GM12878 (cell line): Measurements from ENCODE around the gene KLF14. TPM values are rescaled to one million over a fixed set of nuclear protein-coding genes. Genes with fewer than 3 reads are reported as not detected.

ENCODE experiments used
- ATAC-seq: fragments of 200-7000 bp; cut with Tn5 transposase; 3 replicates; pipeline ENCODE4 v1.9.1; 2020; ENCODE audit warnings: mild to moderate bottlenecking, moderate library complexity
- BruUV-seq: library from RNA; stranded (reverse); fragments of 400-500 nt; replicated peaks from 2 replicates; lab custom pipeline; 2021; lab: Mats Ljungman, UMichigan
- CTCF ChIA-PET: fragments of 300-600 bp; sonication (Branson Sonifier 250); formaldehyde crosslinking; extraction: SDS; loops from one replicate; lab custom pipeline; 2021; ENCODE audit warnings: inconsistent platforms; lab: Yijun Ruan, JAX
- POLR2A ChIA-PET: fragments of 350-600 bp; formaldehyde crosslinking; extraction: SDS; loops from one replicate; lab custom pipeline; 2021; ENCODE audit warnings: inconsistent platforms; lab: Charles Lee
- RAD21 ChIA-PET: fragments of 300-600 bp; sonication (Branson Sonifier 250); formaldehyde crosslinking; loops from one replicate; lab custom pipeline; 2023; ENCODE audit warnings: antibody characterized with exemption; ENCODE audit not compliant: unreplicated experiment; lab: Charles Lee
- SMC1A ChIA-PET: fragments of 300-600 bp; sonication (Branson Sonifier 250); formaldehyde crosslinking; loops from one replicate; lab custom pipeline; 2023; ENCODE audit not compliant: unreplicated experiment, uncharacterized antibody; lab: Charles Lee
- DNase-seq: peaks from one replicate; pipeline ENCODE4 v3.0.0-alpha.2; 2011; ENCODE audit warnings: low read depth, low spot score
- FAIRE-seq: peaks from 3 replicates; lab custom pipeline; 2011; peaks lifted over from hg19 to GRCh38; lab: Jason Lieb, UNC
- H2AFZ ChIP-seq: 2 replicates; pipeline ENCODE4 v1.6.0; 2011; ENCODE audit warnings: low read depth, low read length, control low read depth; ENCODE audit not compliant: control insufficient read depth
- H3K27ac ChIP-seq: 2 replicates; pipeline ENCODE4 v1.5.1; 2011; ENCODE audit warnings: control low read depth; ENCODE audit not compliant: control insufficient read depth, insufficient read depth
- H3K27me3 ChIP-seq, 2 experiments: replicated peaks in 1 of 2; 2 replicates each; pipeline versions ENCODE4 v1.6.0 to v1.6.1; 2011; ENCODE audit warnings: low read length in 1 of 2; ENCODE audit not compliant: control insufficient read depth in 2 of 2, insufficient read depth in 2 of 2
- H3K36me3 ChIP-seq, 2 experiments: 2 replicates each; pipeline ENCODE4 v1.5.1; 2011; ENCODE audit warnings: low read length in 1 of 2; ENCODE audit not compliant: control insufficient read depth in 2 of 2, insufficient read depth in 2 of 2
- H3K4me1 ChIP-seq: 2 replicates; pipeline ENCODE4 v1.6.1; 2011; ENCODE audit warnings: mild to moderate bottlenecking, low read length, moderate library complexity, mixed read lengths; ENCODE audit not compliant: control insufficient read depth, insufficient read depth
- H3K4me2 ChIP-seq: 2 replicates; pipeline ENCODE4 v1.6.0; 2011; ENCODE audit warnings: control low read depth; ENCODE audit not compliant: control insufficient read depth, insufficient read depth
- H3K4me3 ChIP-seq: fragments of 200-600 bp; sonication (generic); 2 replicates; pipeline ENCODE4 v1.5.1; 2016
- H3K79me2 ChIP-seq: 2 replicates; pipeline ENCODE4 v1.6.0; 2011; ENCODE audit warnings: low read length; ENCODE audit not compliant: control insufficient read depth, insufficient read depth
- H3K9ac ChIP-seq: 2 replicates; pipeline ENCODE4 v1.8.0; 2011; ENCODE audit warnings: low read length, control low read depth, mixed read lengths; ENCODE audit not compliant: control insufficient read depth, insufficient read depth
- H3K9me3 ChIP-seq: replicated peaks from 3 replicates; pipeline ENCODE4 v1.5.1; 2011; ENCODE audit warnings: mild to moderate bottlenecking, low read length; ENCODE audit not compliant: control insufficient read depth, insufficient read depth
- H4K20me1 ChIP-seq: 2 replicates; pipeline ENCODE4 v1.6.0; 2011; ENCODE audit not compliant: control insufficient read depth, insufficient read depth
- ASH2L ChIP-seq: fragments of 300-600, 200-600 bp; sonication (generic); IDR thresholded peaks from 2 replicates; pipeline ENCODE4 v1.6.1; 2017; ENCODE audit warnings: low read depth, mild to moderate bottlenecking, borderline replicate concordance
- CHD4 ChIP-seq: fragments of 200-600 bp; sonication (generic); IDR thresholded peaks from 2 replicates; pipeline ENCODE4 v1.6.1; 2016; ENCODE audit warnings: mild to moderate bottlenecking
- CREM ChIP-seq: IDR thresholded peaks from 2 replicates; pipeline ENCODE4 v1.6.1; 2014; ENCODE audit warnings: antibody characterized with exemption, low read depth
- IKZF2 ChIP-seq, 2 experiments: fragments of 450-650 bp; IDR thresholded peaks; 2 replicates each; pipeline ENCODE4 v1.6.1; 2017; ENCODE audit warnings: mild to moderate bottlenecking in 2 of 2, moderate library complexity in 2 of 2
- MXI1 ChIP-seq: fragments of 150-350 bp; IDR thresholded peaks from 2 replicates; pipeline ENCODE4 v1.6.1; 2011; ENCODE audit warnings: low read depth, mild to moderate bottlenecking, inconsistent platforms, low read length, improper control_type of control experiment
- MYB ChIP-seq: fragments of 150-350 bp; IDR thresholded peaks from 2 replicates; pipeline ENCODE4 v1.6.1; 2014; ENCODE audit warnings: mild to moderate bottlenecking, low read depth, low read length, borderline replicate concordance
- NR2C1 ChIP-seq: fragments of 450-650 bp; IDR thresholded peaks from 2 replicates; pipeline ENCODE4 v1.6.1; 2017; ENCODE audit warnings: antibody characterized with exemption, mild to moderate bottlenecking, moderate library complexity
- PKNOX1 ChIP-seq: fragments of 450-650 bp; IDR thresholded peaks from 2 replicates; pipeline ENCODE4 v1.6.1; 2016; ENCODE audit warnings: mild to moderate bottlenecking
- POLR2AphosphoS2 ChIP-seq: IDR thresholded peaks from 2 replicates; pipeline ENCODE4 v1.6.1; 2011; ENCODE audit warnings: low read depth, mild to moderate bottlenecking, low read length, improper control_type of control experiment, moderate library complexity
- RAD51 ChIP-seq: fragments of 450-650 bp; IDR thresholded peaks from 2 replicates; pipeline ENCODE4 v1.6.1; 2016; ENCODE audit warnings: moderate library complexity, mild to moderate bottlenecking, inconsistent platforms
- RCOR1 ChIP-seq: conservative IDR thresholded peaks from 2 replicates; pipeline ENCODE4 v1.6.1; 2012; ENCODE audit warnings: low read depth, low read length, improper control_type of control experiment
- TBL1XR1 ChIP-seq: IDR thresholded peaks from 2 replicates; pipeline ENCODE4 v1.6.1; 2012; ENCODE audit warnings: low read depth, low read length, improper control_type of control experiment
- ZNF24 ChIP-seq: fragments of 450-650 bp; IDR thresholded peaks from 2 replicates; pipeline ENCODE4 v1.6.1; 2017; ENCODE audit warnings: antibody characterized with exemption, mild to moderate bottlenecking
- WGBS: methylation state at CpG from one replicate; pipeline ENCODE4 v1.1.6; 2016; ENCODE audit warnings: low lambda C conversion rate; ENCODE audit not compliant: insufficient replicate concordance, insufficient coverage; ENCODE audit errors: missing lambda C conversion rate; 5-methylcytosine and 5-hydroxymethylcytosine counted together
- in situ Hi-C: fragments of 300-500 bp; cut with MboI; formaldehyde crosslinking; loops from 9 replicates; pipeline ENCODE4 v1.14.3; 2018; ENCODE audit warnings: mixed read lengths
- intact Hi-C: fragments of 100-400 bp; cut with micrococcal nuclease; formaldehyde crosslinking; loops from one replicate; pipeline ENCODE4 v1.14.2; 2022; ENCODE audit not compliant: unreplicated experiment
- polyA plus RNA-seq, 11 experiments: library from polyadenylated mRNA; depleted of rRNA in 4 of 11; unstranded in 6 of 11; stranded (reverse) in 5 of 11; fragments of >200 nt; fragmentation: Nextera tagmentation in 4 of 11; fragmentation: Illumina TruSeq in 1 of 11; extraction: Ambion mirVana in 4 of 11; extraction: Trizol in 1 of 11; gene quantifications; 1 replicate in 1 of 11; 2 replicates in 10 of 11; pipeline versions ENCODE4 v1.2.1 to v1.2.3, GENCODE V29; 2011 to 2016; ENCODE audit warnings: inconsistent platforms in 2 of 11, missing spikeins in 2 of 11, low read depth in 1 of 11
- total RNA-seq, 4 experiments: library from RNA; depleted of rRNA in 3 of 4; stranded (reverse); fragments of >200 nt in 3 of 4; fragmentation: Illumina TruSeq in 1 of 4; extraction: Trizol in 1 of 4; gene quantifications; 2 replicates each; pipeline versions ENCODE4 v1.2.1 to v1.2.3, GENCODE V29; 2013 to 2021
- TF ChIP-seq, protein P1 (sequence below), 3 experiments: IDR thresholded peaks in 2 of 3; conservative IDR thresholded peaks in 1 of 3; 2 replicates each; pipeline ENCODE4 v1.5.1; 2011; ENCODE audit warnings: low read depth in 3 of 3, low read length in 3 of 3, mild to moderate bottlenecking in 3 of 3, control low read depth in 2 of 3, moderate library complexity in 2 of 3, inconsistent platforms in 1 of 3, mixed read lengths in 1 of 3; ENCODE audit not compliant: control insufficient read depth in 2 of 3, insufficient read depth in 1 of 3; ENCODE audit errors: extremely low read depth in 1 of 3
- TF ChIP-seq, protein P2 (sequence below): fragments of 450-650 bp; IDR thresholded peaks from 2 replicates; pipeline ENCODE4 v1.6.1; 2018; ENCODE audit warnings: mild to moderate bottlenecking, low read depth, moderate library complexity; ENCODE audit not compliant: partially characterized antibody

KLF14 gene
- total and polyA plus RNA-seq, 10 of the 15 experiments (the other 5 are each of a cell fraction or from before 2014, with no cell fraction given): 0.06 TPM; not detected in 9

DNA sequence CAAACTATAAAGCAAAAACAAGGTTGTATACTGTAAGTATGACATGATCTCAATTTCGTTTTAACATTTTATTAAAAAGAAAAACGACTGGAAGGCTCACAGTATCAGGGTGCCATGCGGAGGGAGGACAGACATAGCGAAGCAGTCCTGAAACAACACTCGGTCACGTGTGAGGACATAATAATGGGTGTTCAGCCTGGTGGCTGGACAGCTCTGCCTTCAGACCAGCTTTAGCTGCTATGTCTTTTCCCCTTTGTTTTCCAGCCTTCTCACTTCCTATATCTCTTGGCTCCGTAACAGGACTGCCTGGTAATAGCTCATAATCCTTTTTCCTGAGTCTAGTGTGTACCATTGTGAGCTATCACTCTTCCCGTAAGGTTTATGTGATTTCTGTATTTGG, 18.4 kb upstream of the KLF14 start (continued):
- TF ChIP-seq, protein P1, sequence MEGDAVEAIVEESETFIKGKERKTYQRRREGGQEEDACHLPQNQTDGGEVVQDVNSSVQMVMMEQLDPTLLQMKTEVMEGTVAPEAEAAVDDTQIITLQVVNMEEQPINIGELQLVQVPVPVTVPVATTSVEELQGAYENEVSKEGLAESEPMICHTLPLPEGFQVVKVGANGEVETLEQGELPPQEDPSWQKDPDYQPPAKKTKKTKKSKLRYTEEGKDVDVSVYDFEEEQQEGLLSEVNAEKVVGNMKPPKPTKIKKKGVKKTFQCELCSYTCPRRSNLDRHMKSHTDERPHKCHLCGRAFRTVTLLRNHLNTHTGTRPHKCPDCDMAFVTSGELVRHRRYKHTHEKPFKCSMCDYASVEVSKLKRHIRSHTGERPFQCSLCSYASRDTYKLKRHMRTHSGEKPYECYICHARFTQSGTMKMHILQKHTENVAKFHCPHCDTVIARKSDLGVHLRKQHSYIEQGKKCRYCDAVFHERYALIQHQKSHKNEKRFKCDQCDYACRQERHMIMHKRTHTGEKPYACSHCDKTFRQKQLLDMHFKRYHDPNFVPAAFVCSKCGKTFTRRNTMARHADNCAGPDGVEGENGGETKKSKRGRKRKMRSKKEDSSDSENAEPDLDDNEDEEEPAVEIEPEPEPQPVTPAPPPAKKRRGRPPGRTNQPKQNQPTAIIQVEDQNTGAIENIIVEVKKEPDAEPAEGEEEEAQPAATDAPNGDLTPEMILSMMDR (IDR thresholded peaks at IDR 0.05 in 2 of 3, conservative IDR thresholded peaks at IDR 0.05 in 1 of 3; ENCODE audit: control insufficient read depth in 2 of 3, extremely low read depth in 1 of 3, insufficient read depth in 1 of 3, low read depth in 3 of 3, low read length in 3 of 3): no peak
- no peak for TF ChIP-seq CREM
- no peak for TF ChIP-seq TBL1XR1
- no peak for TF ChIP-seq MXI1
- TF ChIP-seq ZNF24: no peak
- no peak for TF ChIP-seq MYB
- TF ChIP-seq, protein P2, sequence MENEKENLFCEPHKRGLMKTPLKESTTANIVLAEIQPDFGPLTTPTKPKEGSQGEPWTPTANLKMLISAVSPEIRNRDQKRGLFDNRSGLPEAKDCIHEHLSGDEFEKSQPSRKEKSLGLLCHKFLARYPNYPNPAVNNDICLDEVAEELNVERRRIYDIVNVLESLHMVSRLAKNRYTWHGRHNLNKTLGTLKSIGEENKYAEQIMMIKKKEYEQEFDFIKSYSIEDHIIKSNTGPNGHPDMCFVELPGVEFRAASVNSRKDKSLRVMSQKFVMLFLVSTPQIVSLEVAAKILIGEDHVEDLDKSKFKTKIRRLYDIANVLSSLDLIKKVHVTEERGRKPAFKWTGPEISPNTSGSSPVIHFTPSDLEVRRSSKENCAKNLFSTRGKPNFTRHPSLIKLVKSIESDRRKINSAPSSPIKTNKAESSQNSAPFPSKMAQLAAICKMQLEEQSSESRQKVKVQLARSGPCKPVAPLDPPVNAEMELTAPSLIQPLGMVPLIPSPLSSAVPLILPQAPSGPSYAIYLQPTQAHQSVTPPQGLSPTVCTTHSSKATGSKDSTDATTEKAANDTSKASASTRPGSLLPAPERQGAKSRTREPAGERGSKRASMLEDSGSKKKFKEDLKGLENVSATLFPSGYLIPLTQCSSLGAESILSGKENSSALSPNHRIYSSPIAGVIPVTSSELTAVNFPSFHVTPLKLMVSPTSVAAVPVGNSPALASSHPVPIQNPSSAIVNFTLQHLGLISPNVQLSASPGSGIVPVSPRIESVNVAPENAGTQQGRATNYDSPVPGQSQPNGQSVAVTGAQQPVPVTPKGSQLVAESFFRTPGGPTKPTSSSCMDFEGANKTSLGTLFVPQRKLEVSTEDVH: no peak
- TF ChIP-seq CHD4: no peak
- TF ChIP-seq, all 136 proteins: peak for 0

- Histone ChIP-seq H3K79me2 (no peaks in the 10 kb centered on the region), H3K4me3 (no peak overlapping the region), H3K4me2 (no peak overlapping the region), H2AFZ (no peak overlapping the region), H3K4me1 (no peaks in the 10 kb centered on the region), H3K9ac (no peak overlapping the region), H4K20me1 (no peaks in the 10 kb centered on the region), H3K36me3 (no peaks in the 10 kb centered on the region), H3K27ac (no peak overlapping the region), H3K9me3 (no peaks in the 10 kb centered on the region), H3K27me3 (no peaks in the 10 kb centered on the region; a peak in 1 of 4 replicates)
- ChIA-PET SMC1A (no interaction called here), RAD21 (no interaction called here), POLR2A (no interaction called here), CTCF (interaction anchor here (1.0 kb wide), 1 partner anchor 82 kb away, joined by 3 read pairs; no protein-coding TSS in a partner anchor)
- intact Hi-C loops: no loop called here
- no TSS peak for BruUV-seq
- DNase-seq: no peak
- no peak for FAIRE-seq
- 72% methylated on average over 3 of the region's 3 CpGs for WGBS
- ATAC-seq: no peak
- in situ Hi-C loops: no loop called here
- TF ChIP-seq, protein P2: no peak
- no peak for TF ChIP-seq IKZF2 (IDR thresholded peaks at IDR 0.05)
- no peak for TF ChIP-seq RAD51
- no peak for TF ChIP-seq ASH2L
- TF ChIP-seq NR2C1: no peak
- TF ChIP-seq RCOR1: no peak
- TF ChIP-seq PKNOX1: no peak
- no peak for TF ChIP-seq POLR2AphosphoS2
Measured at GRCh38 chr7:130750755-130751154, 16.7 kb upstream of the KLF14 start.
